OCI-LY1 (cell line): ENCODE results near the gene RASA3.

Experiments
- EZH2 ChIP-seq: fragments of 200-600 bp; sonication (generic), shearing (Covaris generic); IDR thresholded peaks from 2 replicates; pipeline ENCODE4 v1.8.0; 2017; ENCODE audit warnings: borderline replicate concordance, mixed run types, mild to moderate bottlenecking, antibody characterized with exemption, low read length, moderate library complexity, mixed read lengths
- TF ChIP-seq, protein P1 (sequence below): fragments of 200-600 bp; sonication (generic), shearing (Covaris generic); IDR thresholded peaks from 2 replicates; pipeline ENCODE4 v1.5.1; 2017; ENCODE audit warnings: mild to moderate bottlenecking, antibody characterized with exemption, low read length, moderate library complexity, mixed read lengths

DNA sequence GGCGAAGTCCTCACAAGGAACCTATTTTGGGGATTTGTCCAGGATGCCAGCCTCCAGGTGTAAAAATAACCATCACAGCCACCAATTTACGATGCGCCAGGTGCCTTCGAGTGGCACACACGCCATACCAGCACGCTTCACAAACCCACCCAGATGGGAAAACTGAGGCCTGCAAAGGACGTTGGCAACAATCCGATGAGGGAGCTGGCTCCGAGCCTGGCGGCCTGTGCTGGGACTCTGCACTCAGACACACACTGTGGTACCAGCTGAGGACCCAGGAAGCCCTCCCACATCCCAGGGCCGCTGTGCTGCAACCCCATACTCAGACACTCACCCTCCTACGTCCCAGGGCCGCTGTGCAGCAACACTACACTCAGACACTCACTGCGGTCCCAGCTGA lies 93.5 kb downstream of the RASA3 start:
- TF ChIP-seq, protein P1, sequence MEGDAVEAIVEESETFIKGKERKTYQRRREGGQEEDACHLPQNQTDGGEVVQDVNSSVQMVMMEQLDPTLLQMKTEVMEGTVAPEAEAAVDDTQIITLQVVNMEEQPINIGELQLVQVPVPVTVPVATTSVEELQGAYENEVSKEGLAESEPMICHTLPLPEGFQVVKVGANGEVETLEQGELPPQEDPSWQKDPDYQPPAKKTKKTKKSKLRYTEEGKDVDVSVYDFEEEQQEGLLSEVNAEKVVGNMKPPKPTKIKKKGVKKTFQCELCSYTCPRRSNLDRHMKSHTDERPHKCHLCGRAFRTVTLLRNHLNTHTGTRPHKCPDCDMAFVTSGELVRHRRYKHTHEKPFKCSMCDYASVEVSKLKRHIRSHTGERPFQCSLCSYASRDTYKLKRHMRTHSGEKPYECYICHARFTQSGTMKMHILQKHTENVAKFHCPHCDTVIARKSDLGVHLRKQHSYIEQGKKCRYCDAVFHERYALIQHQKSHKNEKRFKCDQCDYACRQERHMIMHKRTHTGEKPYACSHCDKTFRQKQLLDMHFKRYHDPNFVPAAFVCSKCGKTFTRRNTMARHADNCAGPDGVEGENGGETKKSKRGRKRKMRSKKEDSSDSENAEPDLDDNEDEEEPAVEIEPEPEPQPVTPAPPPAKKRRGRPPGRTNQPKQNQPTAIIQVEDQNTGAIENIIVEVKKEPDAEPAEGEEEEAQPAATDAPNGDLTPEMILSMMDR = no peak
- no peak for TF ChIP-seq EZH2
